ENCODE data around the gene KLRF1.
"Not testable (repeated sequence)": the region's sequence is repeated elsewhere in the genome, so short reads cannot be mapped to it uniquely, and the experiment has no call there.

Gene KLRF1

GRCh38 chr12:9872162-9872561 lies 44.9 kb downstream of the KLRF1 start:
- no peak for DNase-seq

GRCh38 chr12:9872742-9873141 lies 45.5 kb downstream of the KLRF1 start:
- no peak for DNase-seq

- DNase-seq = not testable (repeated sequence)
Measured at GRCh38 chr12:9876120-9876519, 48.8 kb downstream of the KLRF1 start.

- no peak for DNase-seq
Measured at GRCh38 chr12:9880532-9881078, 53.3 kb downstream of the KLRF1 start.

- DNase-seq = no peak
Measured at GRCh38 chr12:9881246-9881645, 54.0 kb downstream of the KLRF1 start, which contains the start of gene KLRF2. TSS of gene KLRF2 (plus strand) at chr12:9881489. CDS start at chr12:9881596, 107 bp downstream.

GRCh38 chr12:9881988-9882387 lies 54.7 kb downstream of the KLRF1 start:
- no peak for DNase-seq

- DNase-seq = no peak
Measured at GRCh38 chr12:9883175-9883574, 55.9 kb downstream of the KLRF1 start.

- DNase-seq = no peak
Measured at GRCh38 chr12:9888665-9889273, 61.5 kb downstream of the KLRF1 start.

Measured in SHP77 treated with DMSO at 0.1 percent for 48 hours (cell line).